Retinal pigment epithelial cell (primary cell): Measurements from ENCODE around the gene BLVRB.

Experiments used
- DNase-seq: peaks from one replicate; pipeline ENCODE4 v3.0.0-alpha.2; 2010; ENCODE audit warnings: low read depth
- H3K4me3 ChIP-seq: 2 replicates; pipeline ENCODE4 v1.5.1; 2011; ENCODE audit warnings: mild to moderate bottlenecking, low read length, control low read depth, moderate library complexity
- CTCF ChIP-seq: conservative IDR thresholded peaks from 2 replicates; pipeline ENCODE4 v1.5.1; 2011; ENCODE audit warnings: low read depth, low read length, control low read depth, inconsistent platforms

Gene BLVRB

DNA sequence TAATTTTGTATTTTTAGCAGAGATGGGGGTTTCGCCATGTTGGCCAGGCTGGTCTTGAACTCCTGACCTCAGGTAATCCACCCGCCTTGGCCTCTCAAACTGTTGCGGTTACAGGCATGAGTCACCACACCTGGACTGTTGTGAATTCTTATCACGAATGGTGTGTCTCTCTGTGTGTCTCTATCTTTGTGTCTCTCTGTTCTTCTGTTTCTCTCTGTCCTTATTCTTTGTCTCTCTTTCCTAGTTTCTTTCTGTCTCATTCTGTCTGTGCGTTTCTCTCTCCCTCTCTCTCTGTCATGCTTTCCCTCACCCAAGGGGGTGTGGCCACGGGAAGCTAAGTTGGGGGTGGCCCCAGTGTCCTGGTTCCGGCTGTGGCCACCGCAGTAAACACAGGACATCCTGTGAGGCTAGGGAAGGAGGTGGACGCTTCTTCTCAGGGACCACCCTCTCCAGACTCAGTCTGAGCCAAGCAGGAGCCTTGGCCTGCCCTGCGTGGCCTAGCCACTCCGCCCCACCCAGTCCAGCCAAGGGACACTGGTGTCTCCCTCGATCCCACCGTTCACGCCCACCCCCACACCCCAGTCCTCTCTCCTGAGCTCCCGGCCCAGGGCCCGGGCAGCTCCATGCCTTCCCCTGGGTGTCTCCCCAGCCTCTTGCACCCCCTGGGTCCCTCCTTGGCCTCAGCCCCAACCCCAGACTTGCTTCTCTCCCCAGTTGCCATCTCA is 48.5 kb downstream of the BLVRB start:
- no peak for TF ChIP-seq CTCF
- H3K4me3 ChIP-seq = no peak overlapping the region

DNA sequence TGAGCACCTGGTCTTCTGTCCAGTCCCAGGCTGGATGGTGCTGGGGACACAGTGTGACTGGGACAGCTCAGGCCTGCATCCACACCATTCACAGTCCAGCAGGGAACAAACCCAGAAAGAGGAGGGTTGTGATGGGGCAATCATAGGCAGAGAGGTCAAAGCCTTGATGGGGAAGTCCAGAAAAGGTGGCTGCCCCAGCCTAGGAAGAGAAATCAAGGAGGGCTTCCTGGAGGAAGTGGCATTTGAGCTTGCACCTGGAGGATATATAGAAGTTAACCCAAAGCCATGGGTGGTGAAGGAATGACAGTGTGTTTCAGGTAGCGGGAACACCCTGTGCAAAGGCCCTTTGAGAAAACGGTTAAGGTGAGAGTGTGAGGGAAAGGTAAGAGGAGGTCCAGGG is 49.8 kb downstream of the BLVRB start:
- no peak for TF ChIP-seq CTCF
- DNase-seq = no peak
- no peak overlapping the region for H3K4me3 ChIP-seq

More for the DNA sequence above, 48.5 kb downstream of the BLVRB start:
- DNase-seq = no peak

GRCh38 chr19:40414542-40415535 is 50.7 kb downstream of the BLVRB start:
- no peak for DNase-seq
- no peak for TF ChIP-seq CTCF
- H3K4me3 ChIP-seq = no peak overlapping the region

GRCh38 chr19:40413291-40413845 is 52.2 kb downstream of the BLVRB start, which contains the start of gene PRX:
Gene PRX (minus strand): TSS chr19:40413378. CDS start chr19:40407932, 5,446 bp downstream.
- TF ChIP-seq CTCF = no peak
- no peak for DNase-seq
- no peak within 1 kb of the TSS for H3K4me3 ChIP-seq

- DNase-seq = no peak
- no peak overlapping the region for H3K4me3 ChIP-seq
- no peak for TF ChIP-seq CTCF
These were observed 52.7 kb downstream of the BLVRB start for GRCh38 chr19:40412866-40413265.

DNA sequence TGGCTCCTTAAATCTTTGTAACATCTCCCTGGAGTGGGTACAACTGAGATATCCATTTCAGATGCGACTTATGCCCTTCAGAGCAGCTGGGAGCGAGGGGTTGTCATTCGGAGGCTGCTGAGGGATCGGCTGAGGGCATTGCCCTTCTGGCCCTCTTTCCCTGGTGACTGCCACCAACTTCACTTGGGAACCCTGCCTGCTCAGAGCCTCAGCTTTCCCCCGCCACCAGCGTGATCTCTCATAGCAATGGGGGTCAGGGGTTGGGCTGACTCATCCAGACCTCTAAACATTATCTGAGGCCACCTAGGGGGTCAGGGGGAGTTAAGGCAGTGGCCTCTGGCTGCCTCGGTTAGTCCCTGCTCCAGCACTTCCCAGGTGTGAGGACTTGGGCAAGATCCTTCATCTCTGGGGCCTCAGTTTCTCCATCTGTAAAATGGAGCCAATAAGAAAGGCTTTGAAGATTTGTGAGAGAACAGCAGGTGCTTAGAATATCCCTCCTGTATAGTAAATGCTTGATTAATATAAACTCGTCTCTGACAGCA is 53.5 kb downstream of the BLVRB start:
- no peak for DNase-seq
- no peak for TF ChIP-seq CTCF
- H3K4me3 ChIP-seq = no peak overlapping the region
